ELR (cell line): ENCODE data around the gene MICAL2.
A peak's percentile ranks its signal among the peaks of the same experiment; 100 is the strongest.

Source experiments
- DNase-seq: peaks from one replicate; pipeline ENCODE4 v3.0.0-alpha.2; 2015; ENCODE audit warnings: low read depth

The MICAL2 gene

GRCh38 chr11:12117611-12118010, 7.2 kb downstream of the MICAL2 start:
- DNase-seq, result peak; percentile 45

- no peak for DNase-seq
These were observed 8.6 kb downstream of the MICAL2 start for GRCh38 chr11:12118949-12119348.

- no peak for DNase-seq
These were observed 9.1 kb downstream of the MICAL2 start for GRCh38 chr11:12119502-12119901.

- no peak for DNase-seq
These were observed 9.9 kb downstream of the MICAL2 start for GRCh38 chr11:12120031-12121008.

- DNase-seq, result no peak
These were observed 10.6 kb downstream of the MICAL2 start for GRCh38 chr11:12121011-12121410.

- DNase-seq, result no peak
These were observed 11.1 kb downstream of the MICAL2 start for GRCh38 chr11:12121517-12121916.

GRCh38 chr11:12122083-12122482, 11.7 kb downstream of the MICAL2 start:
- peak; percentile 49 for DNase-seq

GRCh38 chr11:12123273-12123672, 12.9 kb downstream of the MICAL2 start:
- peak; percentile 75 for DNase-seq

GRCh38 chr11:12123799-12124198, 13.4 kb downstream of the MICAL2 start:
- DNase-seq, result no peak

GRCh38 chr11:12124306-12124705, 13.9 kb downstream of the MICAL2 start:
- DNase-seq, result no peak

GRCh38 chr11:12125609-12126149, 15.3 kb downstream of the MICAL2 start:
- peak; percentile 54 for DNase-seq

- DNase-seq, result peak; percentile 89
These were observed 16.1 kb downstream of the MICAL2 start for GRCh38 chr11:12126344-12127019.

- no peak for DNase-seq
These were observed 17.0 kb downstream of the MICAL2 start for GRCh38 chr11:12127206-12127898.

GRCh38 chr11:12128301-12128751, 17.9 kb downstream of the MICAL2 start:
- no peak for DNase-seq

- DNase-seq, result no peak
These were observed 18.8 kb downstream of the MICAL2 start for GRCh38 chr11:12129227-12129626.

GRCh38 chr11:12130180-12130980, 20.0 kb downstream of the MICAL2 start:
- DNase-seq, result no peak

- no peak for DNase-seq
These were observed 21.8 kb downstream of the MICAL2 start for GRCh38 chr11:12131943-12132789.

- no peak for DNase-seq
These were observed 22.4 kb downstream of the MICAL2 start for GRCh38 chr11:12132790-12133145.

- DNase-seq, result no peak
These were observed 23.3 kb downstream of the MICAL2 start for GRCh38 chr11:12133547-12134235.

GRCh38 chr11:12134236-12134585, 23.8 kb downstream of the MICAL2 start:
- DNase-seq, result no peak
